Endothelial cell of umbilical vein (primary cell): ENCODE data around the gene FOXM1. TPM values are rescaled to one million over a fixed set of nuclear protein-coding genes. Genes with fewer than 3 reads are reported as not detected.

Experiments used
- BruUV-seq: library from RNA; stranded (reverse); fragments of 400-500 nt; replicated peaks from 2 replicates; lab custom pipeline; 2021; lab: Mats Ljungman, UMichigan
- CTCF ChIA-PET: fragments of 300-600, 350-600 bp; sonication (Branson Sonifier 250); formaldehyde crosslinking; loops from one replicate; lab custom pipeline; 2021; ENCODE audit warnings: antibody characterized with exemption, inconsistent platforms; lab: Charles Lee
- POLR2A ChIA-PET: fragments of 300-600, 350-600 bp; sonication (Branson Sonifier 250); formaldehyde crosslinking; loops from one replicate; lab custom pipeline; 2021; ENCODE audit warnings: antibody characterized with exemption, inconsistent platforms; lab: Charles Lee
- DNase-seq: peaks from one replicate; pipeline ENCODE4 v3.0.0-alpha.2; 2011; ENCODE audit warnings: low read depth, low spot score
- FAIRE-seq: peaks from 2 replicates; lab custom pipeline; 2011; peaks lifted over from hg19 to GRCh38; lab: Jason Lieb, UNC
- H2AFZ ChIP-seq: 2 replicates; pipeline ENCODE4 v1.6.0; 2012; ENCODE audit warnings: low read depth, low read length, control low read depth, inconsistent platforms
- H3K27ac ChIP-seq: 2 replicates; pipeline ENCODE4 v1.5.1; 2011; ENCODE audit warnings: low read depth, mild to moderate bottlenecking, control low read depth, low read length, moderate library complexity; ENCODE audit not compliant: insufficient read depth
- H3K27me3 ChIP-seq, 2 experiments: 2 replicates each; pipeline versions ENCODE4 v1.6.0 to v1.6.1; 2011; ENCODE audit warnings: low read length in 2 of 2, mixed read lengths in 1 of 2; ENCODE audit not compliant: control insufficient read depth in 2 of 2, insufficient read depth in 2 of 2
- H3K36me3 ChIP-seq, 2 experiments: 2 replicates in 1 of 2; 3 replicates in 1 of 2; pipeline ENCODE4 v1.5.1; 2011; ENCODE audit warnings: low read length in 2 of 2, mild to moderate bottlenecking in 1 of 2, moderate library complexity in 1 of 2; ENCODE audit not compliant: control insufficient read depth in 2 of 2, insufficient read depth in 2 of 2; ENCODE audit errors: extremely low read depth in 1 of 2
- H3K4me1 ChIP-seq: 3 replicates; pipeline ENCODE4 v1.5.1; 2011; ENCODE audit warnings: mild to moderate bottlenecking, low read length; ENCODE audit not compliant: control insufficient read depth, insufficient read depth; ENCODE audit errors: extremely low read depth
- H3K4me2 ChIP-seq: 2 replicates; pipeline ENCODE4 v1.6.1; 2011; ENCODE audit warnings: low read length, control low read depth, mixed read lengths; ENCODE audit not compliant: insufficient read depth
- H3K4me3 ChIP-seq, 3 experiments: fragments of 200-600 bp in 1 of 3; sonication (generic), shearing (Covaris generic) in 1 of 3; replicated peaks in 1 of 3; 2 replicates each; pipeline ENCODE4 v1.5.1; 2011 to 2016; ENCODE audit warnings: control low read depth in 3 of 3, low read length in 3 of 3, mild to moderate bottlenecking in 2 of 3, inconsistent platforms in 1 of 3, low read depth in 1 of 3, moderate library complexity in 1 of 3; ENCODE audit not compliant: insufficient read depth in 1 of 3
- H3K79me2 ChIP-seq: 2 replicates; pipeline ENCODE4 v1.6.0; 2012; ENCODE audit warnings: low read length, inconsistent platforms; ENCODE audit not compliant: control insufficient read depth, insufficient read depth
- H3K9ac ChIP-seq: replicated peaks from 2 replicates; pipeline ENCODE3; 2011; ENCODE audit warnings: low read length, control low read depth; ENCODE audit not compliant: insufficient read depth; ENCODE audit errors: extremely low read depth
- H3K9me1 ChIP-seq: replicated peaks from 3 replicates; pipeline ENCODE4 v1.6.0; 2011; ENCODE audit warnings: mild to moderate bottlenecking, low read length; ENCODE audit not compliant: control insufficient read depth, insufficient read depth; ENCODE audit errors: extremely low read depth
- H3K9me3 ChIP-seq: replicated peaks from 2 replicates; pipeline ENCODE4 v1.5.1; 2012; ENCODE audit warnings: low read length, inconsistent platforms; ENCODE audit not compliant: control insufficient read depth, insufficient read depth
- H4K20me1 ChIP-seq: replicated peaks from 2 replicates; pipeline ENCODE3; 2011; ENCODE audit warnings: mild to moderate bottlenecking, low read length; ENCODE audit not compliant: control insufficient read depth, insufficient read depth; ENCODE audit errors: extremely low read depth
- EZH2 ChIP-seq: IDR thresholded peaks from 2 replicates; pipeline ENCODE4 v1.6.1; 2012; ENCODE audit warnings: borderline replicate concordance, low read depth, mild to moderate bottlenecking, moderate library complexity, low read length, inconsistent platforms; ENCODE audit not compliant: severe bottlenecking
- FOS ChIP-seq: IDR thresholded peaks from 2 replicates; pipeline ENCODE4 v1.6.1; 2011; ENCODE audit warnings: mild to moderate bottlenecking, low read length, moderate library complexity, borderline replicate concordance; ENCODE audit not compliant: insufficient read depth
- GATA2 ChIP-seq: IDR thresholded peaks from 2 replicates; pipeline ENCODE4 v1.7.0; 2011; ENCODE audit warnings: low read depth, mild to moderate bottlenecking, moderate library complexity, mixed read lengths, low read length; ENCODE audit not compliant: insufficient read length, insufficient read depth
- JUN ChIP-seq: IDR thresholded peaks from 2 replicates; pipeline ENCODE4 v1.6.1; 2011; ENCODE audit warnings: borderline replicate concordance, low read depth; ENCODE audit not compliant: insufficient read length, insufficient read depth
- MYC ChIP-seq: IDR thresholded peaks from one replicate; pipeline ENCODE4 v1.6.1; 2011; ENCODE audit warnings: mild to moderate bottlenecking, low read depth, low read length
- POLR2A ChIP-seq: IDR thresholded peaks from 2 replicates; pipeline ENCODE4 v1.6.1; 2012; ENCODE audit warnings: low read depth, mild to moderate bottlenecking, control low read depth, low read length
- POLR2AphosphoS5 ChIP-seq: IDR thresholded peaks from 2 replicates; pipeline ENCODE4 v1.6.1; 2012; ENCODE audit warnings: low read depth, mild to moderate bottlenecking, control low read depth, low read length, moderate library complexity; ENCODE audit not compliant: insufficient read depth
- dilution Hi-C: fragments of 300-500 bp; cut with MboI; formaldehyde crosslinking; loops from one replicate; pipeline ENCODE4 v1.15.0; 2019; ENCODE audit warnings: low sequenced_read_pairs; ENCODE audit not compliant: extremely low pct_ligation_motif_present
- intact Hi-C: fragments of 100-400 bp; cut with micrococcal nuclease; formaldehyde crosslinking; loops from one replicate; pipeline ENCODE4 v1.10.0; 2022
- polyA plus RNA-seq, 4 experiments: library from polyadenylated mRNA; depleted of rRNA in 3 of 4; stranded (reverse) in 3 of 4; unstranded in 1 of 4; fragments of >200 nt; gene quantifications; 2 replicates each; pipeline versions ENCODE4 v1.2.1 to v1.2.3, GENCODE V29; 2011 to 2012; ENCODE audit warnings: missing spikeins in 1 of 4
- total RNA-seq: library from RNA; stranded (reverse); gene quantifications from 2 replicates; pipeline ENCODE4 v1.2.3, GENCODE V29; 2021
- TF ChIP-seq, protein P1 (sequence below): IDR thresholded peaks from 2 replicates; pipeline ENCODE4 v1.6.1; 2011; ENCODE audit not compliant: insufficient read depth, insufficient read length
- TF ChIP-seq, protein P2 (sequence below), 2 donors: IDR thresholded peaks; 1 replicate in 1 of 2; 2 replicates in 1 of 2; pipeline ENCODE4 v1.5.1; 2011; ENCODE audit warnings: low read length in 2 of 2, mild to moderate bottlenecking in 2 of 2, moderate library complexity in 2 of 2, control low read depth in 1 of 2, inconsistent platforms in 1 of 2, low read depth in 1 of 2; ENCODE audit not compliant: insufficient read depth in 1 of 2; ENCODE audit errors: extremely low read depth in 1 of 2

Gene FOXM1
- total and polyA plus RNA-seq, 2 donors (not counting 3 experiments of a cell fraction or from before 2014, with no cell fraction given) = 43.5 to 136 TPM

DNA sequence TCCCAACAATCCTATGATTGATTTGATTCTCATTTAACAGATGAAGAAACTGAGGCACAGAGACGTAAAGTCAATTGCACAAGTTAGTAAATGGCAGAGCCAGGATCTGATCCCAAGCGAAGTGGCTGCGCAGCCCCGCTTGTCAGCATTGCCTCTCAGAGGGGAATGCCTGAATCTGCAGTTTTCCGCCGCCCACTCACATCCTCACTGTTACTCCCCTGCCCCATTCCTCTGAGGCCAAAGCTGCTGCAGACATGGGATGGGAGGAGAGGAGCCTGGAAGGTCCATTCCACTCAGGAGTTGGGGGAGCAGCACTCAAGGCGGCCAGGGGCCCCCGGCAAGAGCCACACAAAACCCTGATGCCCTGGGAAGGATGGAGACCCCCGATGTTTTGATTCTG, 43.2 kb downstream of the FOXM1 start:
- CTCF ChIA-PET = interaction anchor here (0.9 to 2.1 kb wide), 4 partner anchors 12 to 208 kb away, joined by 3 to 9 read pairs (median 4); no protein-coding TSS in a partner anchor
- POLR2A ChIA-PET = no interaction called here
- Histone ChIP-seq H3K27ac (no peak overlapping the region), H3K36me3 (peaks cover 0 to 2% of the 10 kb centered on the region in 2 experiments), H3K27me3 (peaks cover 0 to 4% of the 10 kb centered on the region in 2 experiments), H3K79me2 (no peaks in the 10 kb centered on the region), H3K4me3 (no peak overlapping the region), H3K9me1 (no peaks in the 10 kb centered on the region), H4K20me1 (no peaks in the 10 kb centered on the region), H3K9ac (no peak overlapping the region), H3K4me1 (no peaks in the 10 kb centered on the region), H2AFZ (no peak overlapping the region), H3K4me2 (no peak overlapping the region), H3K9me3 (no peaks in the 10 kb centered on the region)
- TF ChIP-seq POLR2AphosphoS5 = no peak
- TF ChIP-seq POLR2A = no peak
- TF ChIP-seq MYC = no peak
- TF ChIP-seq FOS = no peak
- TF ChIP-seq EZH2 = no peak
- TF ChIP-seq, protein P1, sequence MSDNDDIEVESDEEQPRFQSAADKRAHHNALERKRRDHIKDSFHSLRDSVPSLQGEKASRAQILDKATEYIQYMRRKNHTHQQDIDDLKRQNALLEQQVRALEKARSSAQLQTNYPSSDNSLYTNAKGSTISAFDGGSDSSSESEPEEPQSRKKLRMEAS = no peak
- no peak for TF ChIP-seq GATA2
- TF ChIP-seq JUN = no peak
- TF ChIP-seq, protein P2, sequence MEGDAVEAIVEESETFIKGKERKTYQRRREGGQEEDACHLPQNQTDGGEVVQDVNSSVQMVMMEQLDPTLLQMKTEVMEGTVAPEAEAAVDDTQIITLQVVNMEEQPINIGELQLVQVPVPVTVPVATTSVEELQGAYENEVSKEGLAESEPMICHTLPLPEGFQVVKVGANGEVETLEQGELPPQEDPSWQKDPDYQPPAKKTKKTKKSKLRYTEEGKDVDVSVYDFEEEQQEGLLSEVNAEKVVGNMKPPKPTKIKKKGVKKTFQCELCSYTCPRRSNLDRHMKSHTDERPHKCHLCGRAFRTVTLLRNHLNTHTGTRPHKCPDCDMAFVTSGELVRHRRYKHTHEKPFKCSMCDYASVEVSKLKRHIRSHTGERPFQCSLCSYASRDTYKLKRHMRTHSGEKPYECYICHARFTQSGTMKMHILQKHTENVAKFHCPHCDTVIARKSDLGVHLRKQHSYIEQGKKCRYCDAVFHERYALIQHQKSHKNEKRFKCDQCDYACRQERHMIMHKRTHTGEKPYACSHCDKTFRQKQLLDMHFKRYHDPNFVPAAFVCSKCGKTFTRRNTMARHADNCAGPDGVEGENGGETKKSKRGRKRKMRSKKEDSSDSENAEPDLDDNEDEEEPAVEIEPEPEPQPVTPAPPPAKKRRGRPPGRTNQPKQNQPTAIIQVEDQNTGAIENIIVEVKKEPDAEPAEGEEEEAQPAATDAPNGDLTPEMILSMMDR (IDR thresholded peaks at IDR 0.05; ENCODE audit: extremely low read depth in 1 of 2, insufficient read depth in 1 of 2, low read depth in 1 of 2, low read length in 2 of 2) = no peak
- intact Hi-C loops (no loop called here), dilution Hi-C loops (no loop called here)
- DNase-seq (no peak), FAIRE-seq (no peak)
- BruUV-seq = no TSS peak
